ENCODE data around the gene FAM180B.

GRCh38 chr11:47550288-47551047 lies 36.0 kb upstream of the FAM180B start:
- TF ChIP-seq CTCF (IDR thresholded peaks at IDR 0.05; ENCODE audit: poor library complexity, severe bottlenecking) (no peak), EZH2 (IDR thresholded peaks at IDR 0.05; ENCODE audit: borderline replicate concordance, insufficient read depth, low read length, poor library complexity, severe bottlenecking) (no peak), TAF1 (IDR thresholded peaks at IDR 0.05; ENCODE audit: low read depth) (no peak), EP300 (conservative IDR thresholded peaks at IDR 0.05; ENCODE audit: poor library complexity, severe bottlenecking) (no peak), POLR2AphosphoS5 (IDR thresholded peaks at IDR 0.05) (no peak), REST (IDR thresholded peaks at IDR 0.05; ENCODE audit: borderline replicate concordance) (no peak), RAD21 (conservative IDR thresholded peaks at IDR 0.05) (no peak)
